C4-2B (cell line): ENCODE measurements around the gene TSEN2.

Source experiments
- ZFX ChIP-seq: fragments of 450-650 bp; IDR thresholded peaks from 2 replicates; pipeline ENCODE4 v1.6.1; 2017
- TF ChIP-seq, protein P1 (sequence below): fragments of 450-650 bp; conservative IDR thresholded peaks from 2 replicates; pipeline ENCODE4 v1.5.1; 2017; ENCODE audit warnings: mild to moderate bottlenecking

- TF ChIP-seq, protein P1, sequence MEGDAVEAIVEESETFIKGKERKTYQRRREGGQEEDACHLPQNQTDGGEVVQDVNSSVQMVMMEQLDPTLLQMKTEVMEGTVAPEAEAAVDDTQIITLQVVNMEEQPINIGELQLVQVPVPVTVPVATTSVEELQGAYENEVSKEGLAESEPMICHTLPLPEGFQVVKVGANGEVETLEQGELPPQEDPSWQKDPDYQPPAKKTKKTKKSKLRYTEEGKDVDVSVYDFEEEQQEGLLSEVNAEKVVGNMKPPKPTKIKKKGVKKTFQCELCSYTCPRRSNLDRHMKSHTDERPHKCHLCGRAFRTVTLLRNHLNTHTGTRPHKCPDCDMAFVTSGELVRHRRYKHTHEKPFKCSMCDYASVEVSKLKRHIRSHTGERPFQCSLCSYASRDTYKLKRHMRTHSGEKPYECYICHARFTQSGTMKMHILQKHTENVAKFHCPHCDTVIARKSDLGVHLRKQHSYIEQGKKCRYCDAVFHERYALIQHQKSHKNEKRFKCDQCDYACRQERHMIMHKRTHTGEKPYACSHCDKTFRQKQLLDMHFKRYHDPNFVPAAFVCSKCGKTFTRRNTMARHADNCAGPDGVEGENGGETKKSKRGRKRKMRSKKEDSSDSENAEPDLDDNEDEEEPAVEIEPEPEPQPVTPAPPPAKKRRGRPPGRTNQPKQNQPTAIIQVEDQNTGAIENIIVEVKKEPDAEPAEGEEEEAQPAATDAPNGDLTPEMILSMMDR: no peak
- no peak for TF ChIP-seq ZFX
Observed at GRCh38 chr3:12460127-12460526, 24.2 kb upstream of the TSEN2 start.
